VCaP (cell line): ENCODE results near the gene MGAT5.

Experiments used
- H3K27ac ChIP-seq: fragments of 450-650 bp; 2 replicates; pipeline ENCODE4 v1.5.1; 2017
- CTCF ChIP-seq: fragments of 450-650 bp; conservative IDR thresholded peaks from 2 replicates; pipeline ENCODE4 v1.5.1; 2017; ENCODE audit warnings: mild to moderate bottlenecking, moderate library complexity

The MGAT5 gene

GRCh38 chr2:134379293-134379692 is 125.4 kb downstream of the MGAT5 start:
- H3K27ac ChIP-seq = no peak overlapping the region
- no peak for TF ChIP-seq CTCF

- no peak overlapping the region for H3K27ac ChIP-seq
- no peak for TF ChIP-seq CTCF
Observed at GRCh38 chr2:134379722-134380121, 125.8 kb downstream of the MGAT5 start.

GRCh38 chr2:134381141-134381540 is 127.3 kb downstream of the MGAT5 start:
- no peak for TF ChIP-seq CTCF
- no peak overlapping the region for H3K27ac ChIP-seq

GRCh38 chr2:134384131-134384530 is 130.3 kb downstream of the MGAT5 start:
- TF ChIP-seq CTCF = no peak

GRCh38 chr2:134385195-134385594 is 131.3 kb downstream of the MGAT5 start:
- H3K27ac ChIP-seq = no peak overlapping the region
- no peak for TF ChIP-seq CTCF

More at GRCh38 chr2:134384131-134384530, 130.3 kb downstream of the MGAT5 start:
- H3K27ac ChIP-seq = no peak overlapping the region

- TF ChIP-seq CTCF = no peak
- H3K27ac ChIP-seq = no peak overlapping the region
Observed at GRCh38 chr2:134386310-134386709, 132.4 kb downstream of the MGAT5 start.

GRCh38 chr2:134389381-134389780 is 135.5 kb downstream of the MGAT5 start:
- no peak for TF ChIP-seq CTCF
- H3K27ac ChIP-seq = no peak overlapping the region

GRCh38 chr2:134391751-134392160 is 137.9 kb downstream of the MGAT5 start:
- TF ChIP-seq CTCF = no peak
- H3K27ac ChIP-seq = no peak overlapping the region
